Astrocyte (in vitro differentiated cells and primary cell): ENCODE results near the gene BAZ1B. TPM values are rescaled to one million over a fixed set of nuclear protein-coding genes. Genes with fewer than 3 reads are reported as not detected.
"Not testable (repeated sequence)": the region's sequence is repeated elsewhere in the genome, so short reads cannot be mapped to it uniquely, and the experiment has no call there.

ENCODE experiments used
- DNase-seq: peaks from one replicate; pipeline ENCODE4 v3.0.0-alpha.2; 2010; ENCODE audit warnings: low read depth
- FAIRE-seq: peaks from 2 replicates; lab custom pipeline; 2011; peaks lifted over from hg19 to GRCh38; lab: Jason Lieb, UNC
- H2AFZ ChIP-seq: 2 replicates; pipeline ENCODE4 v1.6.0; 2012; ENCODE audit warnings: low read depth, low read length, inconsistent platforms
- H3K27ac ChIP-seq: 2 replicates; pipeline ENCODE4 v1.5.1; 2011; ENCODE audit warnings: low read depth, low read length, inconsistent platforms
- H3K27me3 ChIP-seq: 2 replicates; pipeline ENCODE4 v1.6.0; 2011; ENCODE audit warnings: low read length, inconsistent platforms; ENCODE audit not compliant: insufficient read depth
- H3K36me3 ChIP-seq: 2 replicates; pipeline ENCODE4 v1.5.1; 2011; ENCODE audit warnings: low read length, inconsistent platforms; ENCODE audit not compliant: insufficient read depth
- H3K4me1 ChIP-seq: 2 replicates; pipeline ENCODE4 v1.5.1; 2011; ENCODE audit warnings: low read length, inconsistent platforms; ENCODE audit not compliant: insufficient read depth
- H3K4me2 ChIP-seq: 2 replicates; pipeline ENCODE4 v1.6.0; 2012; ENCODE audit warnings: low read length, inconsistent platforms
- H3K4me3 ChIP-seq: 2 replicates; pipeline ENCODE4 v1.5.1; 2011; ENCODE audit warnings: low read depth, mild to moderate bottlenecking, low read length, inconsistent platforms; ENCODE audit not compliant: insufficient read depth
- H3K79me2 ChIP-seq: 2 replicates; pipeline ENCODE4 v1.6.0; 2012; ENCODE audit warnings: mild to moderate bottlenecking, low read length, inconsistent platforms; ENCODE audit not compliant: insufficient read depth
- H3K9ac ChIP-seq: 2 replicates; pipeline ENCODE4 v1.6.0; 2012; ENCODE audit warnings: mild to moderate bottlenecking, low read length, inconsistent platforms
- H3K9me3 ChIP-seq: 2 replicates; pipeline ENCODE4 v1.5.1; 2012; ENCODE audit warnings: low read depth, mild to moderate bottlenecking, low read length, inconsistent platforms; ENCODE audit not compliant: insufficient read depth
- H4K20me1 ChIP-seq: 2 replicates; pipeline ENCODE4 v1.6.0; 2012; ENCODE audit warnings: low read length, inconsistent platforms; ENCODE audit not compliant: insufficient read depth
- H3K27ac Mint-ChIP-seq: one replicate; pipeline ENCODE4 v1.8.0; 2021; ENCODE audit warnings: mild to moderate bottlenecking, mixed read lengths; ENCODE audit not compliant: unreplicated experiment
- H3K27me3 Mint-ChIP-seq: one replicate; pipeline ENCODE4 v1.8.0; 2021; ENCODE audit warnings: low read depth, mixed read lengths; ENCODE audit not compliant: unreplicated experiment
- H3K36me3 Mint-ChIP-seq: one replicate; pipeline ENCODE4 v1.8.0; 2021; ENCODE audit warnings: low read depth, mixed read lengths; ENCODE audit not compliant: unreplicated experiment
- H3K4me1 Mint-ChIP-seq: one replicate; pipeline ENCODE4 v1.8.0; 2021; ENCODE audit warnings: low read depth, mixed read lengths; ENCODE audit not compliant: unreplicated experiment
- H3K4me3 Mint-ChIP-seq: one replicate; pipeline ENCODE4 v1.8.0; 2021; ENCODE audit warnings: mild to moderate bottlenecking, moderate library complexity, mixed read lengths; ENCODE audit not compliant: unreplicated experiment
- H3K9me3 Mint-ChIP-seq: one replicate; pipeline ENCODE4 v1.8.0; 2021; ENCODE audit warnings: mild to moderate bottlenecking, mixed read lengths; ENCODE audit not compliant: unreplicated experiment
- EZH2 ChIP-seq: IDR thresholded peaks from 2 replicates; pipeline ENCODE4 v1.6.1; 2012; ENCODE audit warnings: mild to moderate bottlenecking, low read length, inconsistent platforms; ENCODE audit not compliant: insufficient read depth
- total RNA-seq: library from RNA; stranded (reverse); gene quantifications from 2 replicates; pipeline ENCODE4 v1.2.1, GENCODE V29; 2021
- TF ChIP-seq, protein P1 (sequence below): IDR thresholded peaks from 2 replicates; pipeline ENCODE4 v1.5.1; 2011; ENCODE audit warnings: low read depth, mild to moderate bottlenecking, inconsistent platforms, low read length, moderate library complexity; ENCODE audit not compliant: insufficient read depth

BAZ1B gene
- total RNA-seq, 1 donor from 2014 or later, result 62.5 TPM

DNA sequence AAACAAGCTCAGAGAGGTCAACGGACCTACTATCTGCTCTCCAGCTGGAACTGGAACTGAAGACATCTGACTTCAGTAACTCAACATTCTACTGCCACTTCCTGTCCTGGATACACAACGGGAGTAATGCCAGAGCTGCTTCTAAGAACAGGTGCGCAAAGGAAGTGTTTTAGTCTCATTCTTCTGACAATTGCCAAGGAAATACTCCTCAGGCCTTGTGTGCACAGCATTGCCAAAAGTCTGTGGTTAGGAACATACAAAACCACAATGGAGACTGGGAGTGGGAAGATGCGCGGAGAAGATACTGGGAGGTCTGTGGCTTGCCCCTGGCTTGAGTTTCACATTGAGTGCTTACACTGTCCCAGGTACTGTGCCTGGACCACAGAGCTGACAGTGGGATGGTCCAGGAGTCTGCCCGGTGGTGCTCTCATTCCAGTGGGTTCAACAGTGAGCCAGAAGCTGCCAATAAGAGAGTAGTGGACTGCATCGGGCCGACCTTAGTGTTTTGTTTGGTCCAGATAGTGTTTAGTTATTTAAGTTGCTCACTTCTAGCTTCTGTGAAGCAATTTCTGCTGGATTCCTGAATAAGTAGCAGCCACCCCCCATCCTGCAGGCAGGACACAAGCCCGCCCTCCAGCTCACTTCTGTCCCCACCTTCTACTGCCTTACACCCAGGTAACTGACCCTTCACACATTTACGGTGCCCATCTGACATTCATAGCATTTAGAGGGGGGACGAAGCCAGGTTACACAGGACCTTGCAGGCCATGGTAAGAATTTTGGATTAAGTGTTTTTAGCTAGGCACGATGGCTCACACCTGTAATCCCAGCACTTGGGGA is 46.0 kb upstream of the BAZ1B start:
- H3K9ac ChIP-seq, result no peak overlapping the region
- H3K27ac ChIP-seq, result no peak overlapping the region
- no peaks in the 10 kb centered on the region for H3K4me1 Mint-ChIP-seq
- no peaks in the 10 kb centered on the region for H3K4me1 ChIP-seq
- H3K36me3 Mint-ChIP-seq, result peaks cover 25% of the 10 kb centered on the region
- DNase-seq (peak; percentile 63), FAIRE-seq (no peak)
- no peaks in the 10 kb centered on the region for H3K27me3 ChIP-seq
- H3K79me2 ChIP-seq, result peaks cover 5% of the 10 kb centered on the region
- H3K4me3 ChIP-seq, result no peak overlapping the region
- no peak overlapping the region for H3K27ac Mint-ChIP-seq
- no peaks in the 10 kb centered on the region for H3K9me3 ChIP-seq
- H3K4me3 Mint-ChIP-seq, result no peak overlapping the region
- H3K9me3 Mint-ChIP-seq, result no peaks in the 10 kb centered on the region
- no peak overlapping the region for H2AFZ ChIP-seq
- no peaks in the 10 kb centered on the region for H3K27me3 Mint-ChIP-seq
- TF ChIP-seq, protein P1, sequence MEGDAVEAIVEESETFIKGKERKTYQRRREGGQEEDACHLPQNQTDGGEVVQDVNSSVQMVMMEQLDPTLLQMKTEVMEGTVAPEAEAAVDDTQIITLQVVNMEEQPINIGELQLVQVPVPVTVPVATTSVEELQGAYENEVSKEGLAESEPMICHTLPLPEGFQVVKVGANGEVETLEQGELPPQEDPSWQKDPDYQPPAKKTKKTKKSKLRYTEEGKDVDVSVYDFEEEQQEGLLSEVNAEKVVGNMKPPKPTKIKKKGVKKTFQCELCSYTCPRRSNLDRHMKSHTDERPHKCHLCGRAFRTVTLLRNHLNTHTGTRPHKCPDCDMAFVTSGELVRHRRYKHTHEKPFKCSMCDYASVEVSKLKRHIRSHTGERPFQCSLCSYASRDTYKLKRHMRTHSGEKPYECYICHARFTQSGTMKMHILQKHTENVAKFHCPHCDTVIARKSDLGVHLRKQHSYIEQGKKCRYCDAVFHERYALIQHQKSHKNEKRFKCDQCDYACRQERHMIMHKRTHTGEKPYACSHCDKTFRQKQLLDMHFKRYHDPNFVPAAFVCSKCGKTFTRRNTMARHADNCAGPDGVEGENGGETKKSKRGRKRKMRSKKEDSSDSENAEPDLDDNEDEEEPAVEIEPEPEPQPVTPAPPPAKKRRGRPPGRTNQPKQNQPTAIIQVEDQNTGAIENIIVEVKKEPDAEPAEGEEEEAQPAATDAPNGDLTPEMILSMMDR, result no peak
- H3K36me3 ChIP-seq, result peaks cover 32% of the 10 kb centered on the region
- H3K4me2 ChIP-seq, result no peak overlapping the region
- peaks cover 49% of the 10 kb centered on the region for H4K20me1 ChIP-seq

DNA sequence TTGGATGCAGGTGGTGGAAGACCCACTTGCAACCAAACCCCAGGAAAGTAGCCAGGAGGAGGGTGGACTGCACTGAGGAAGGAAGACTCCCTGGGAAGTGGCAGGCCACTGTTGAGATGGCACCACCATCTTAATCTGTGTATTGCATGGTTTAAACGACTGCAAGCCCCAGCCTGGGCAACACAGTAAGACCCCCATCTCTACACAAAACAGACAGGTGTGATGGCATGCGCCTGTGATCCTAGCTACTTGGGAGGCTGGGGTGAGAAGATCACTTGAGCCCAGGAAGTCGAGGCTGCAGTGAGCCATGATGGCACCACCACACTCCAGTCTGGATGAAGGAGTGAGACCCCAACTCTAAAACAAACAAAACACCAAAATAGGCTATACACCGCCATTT is 45.0 kb upstream of the BAZ1B start:
- Histone ChIP-seq H3K4me2 (no peak overlapping the region), H3K79me2 (no peaks in the 10 kb centered on the region), H3K27me3 (no peaks in the 10 kb centered on the region), H3K9ac (no peak overlapping the region), H3K4me1 (no peaks in the 10 kb centered on the region), H3K27ac (no peak overlapping the region), H4K20me1 (peaks cover 39% of the 10 kb centered on the region), H3K4me3 (no peak overlapping the region), H2AFZ (no peak overlapping the region), H3K9me3 (no peaks in the 10 kb centered on the region), H3K36me3 (peaks cover 24% of the 10 kb centered on the region)
- peaks cover 19% of the 10 kb centered on the region for H3K36me3 Mint-ChIP-seq
- no peak for FAIRE-seq
- no peaks in the 10 kb centered on the region for H3K9me3 Mint-ChIP-seq
- no peak overlapping the region for H3K27ac Mint-ChIP-seq
- no peaks in the 10 kb centered on the region for H3K4me1 Mint-ChIP-seq
- no peak for TF ChIP-seq EZH2
- TF ChIP-seq, protein P1, result no peak
- H3K27me3 Mint-ChIP-seq, result no peaks in the 10 kb centered on the region
- H3K4me3 Mint-ChIP-seq, result no peak overlapping the region
- no peak for DNase-seq

DNA sequence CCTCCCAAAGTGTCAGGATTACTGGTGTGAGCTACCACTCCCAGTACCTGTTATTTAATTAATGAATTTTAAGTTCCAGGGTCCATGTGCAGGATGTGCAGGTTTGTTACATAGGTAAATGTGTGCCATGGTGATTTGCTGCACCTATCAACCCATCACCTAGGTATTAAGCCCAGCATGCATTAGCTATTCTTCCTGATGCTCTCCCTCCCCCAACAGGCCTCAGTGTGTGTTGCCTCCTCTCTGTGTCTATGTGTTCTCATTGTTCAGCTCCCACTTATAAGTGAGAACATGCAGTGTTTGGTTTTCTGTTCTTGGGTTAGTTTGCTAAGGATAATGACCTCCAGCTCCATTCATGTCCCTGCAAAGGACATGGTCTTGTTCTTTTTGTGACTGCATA is 44.3 kb upstream of the BAZ1B start:
- H3K36me3 Mint-ChIP-seq, result peaks cover 16% of the 10 kb centered on the region
- H3K27ac Mint-ChIP-seq, H3K4me1 ChIP-seq, H3K9me3 ChIP-seq, H3K4me2 ChIP-seq, DNase-seq, H3K9ac ChIP-seq, H3K4me1 Mint-ChIP-seq, H3K79me2 ChIP-seq, H3K4me3 ChIP-seq, H3K9me3 Mint-ChIP-seq, H3K4me3 Mint-ChIP-seq, H2AFZ ChIP-seq, H3K27me3 Mint-ChIP-seq, FAIRE-seq, H3K27ac ChIP-seq, H3K27me3 ChIP-seq: not testable (repeated sequence)
- H4K20me1 ChIP-seq, result peaks cover 35% of the 10 kb centered on the region
- H3K36me3 ChIP-seq, result peaks cover 24% of the 10 kb centered on the region
